DND-41 (cell line): ENCODE data around the gene FNBP1.
"Not testable (repeated sequence)": the region's sequence is repeated elsewhere in the genome, so short reads cannot be mapped to it uniquely, and the experiment has no call there.

Source experiments
- ATAC-seq: fragments of 200-7000 bp; cut with Tn5 transposase; 3 replicates; pipeline ENCODE4 v1.9.1; 2021; ENCODE audit warnings: low read depth; ENCODE audit not compliant: insufficient read depth
- DNase-seq: peaks from one replicate; pipeline ENCODE4 v3.0.0-alpha.2; 2020
- H2AFZ ChIP-seq: 2 replicates; pipeline ENCODE4 v1.6.0; 2012; ENCODE audit warnings: low read depth, low read length
- H3K27ac ChIP-seq: 2 replicates; pipeline ENCODE4 v1.5.1; 2012; ENCODE audit warnings: low read length, inconsistent platforms
- H3K27me3 ChIP-seq: fragments of 200-600 bp; sonication (generic); 2 replicates; pipeline ENCODE4 v1.6.0; 2012; ENCODE audit warnings: low read length, mild to moderate bottlenecking, inconsistent platforms; ENCODE audit not compliant: insufficient read depth, poor library complexity
- H3K36me3 ChIP-seq: 2 replicates; pipeline ENCODE4 v1.5.1; 2012; ENCODE audit warnings: low read length, inconsistent platforms; ENCODE audit not compliant: insufficient read depth
- H3K4me1 ChIP-seq: 2 replicates; pipeline ENCODE4 v1.5.1; 2012; ENCODE audit warnings: mild to moderate bottlenecking, low read length; ENCODE audit not compliant: insufficient read depth
- H3K4me2 ChIP-seq: 2 replicates; pipeline ENCODE4 v1.6.0; 2012; ENCODE audit warnings: mild to moderate bottlenecking, moderate library complexity, low read length, inconsistent platforms; ENCODE audit not compliant: insufficient read depth
- H3K4me3 ChIP-seq, 2 experiments: fragments of 200-600 bp in 1 of 2; shearing (Covaris generic) in 1 of 2; 2 replicates each; pipeline ENCODE4 v1.5.1; 2012 to 2016; ENCODE audit warnings: inconsistent platforms in 2 of 2, low read length in 2 of 2, mild to moderate bottlenecking in 2 of 2, low read depth in 1 of 2, moderate library complexity in 1 of 2
- H3K79me2 ChIP-seq: 2 replicates; pipeline ENCODE4 v1.6.0; 2012; ENCODE audit warnings: low read length, inconsistent platforms; ENCODE audit not compliant: insufficient read depth
- H3K9ac ChIP-seq: 2 replicates; pipeline ENCODE4 v1.6.0; 2012; ENCODE audit warnings: low read depth, mild to moderate bottlenecking, inconsistent platforms, low read length, moderate library complexity
- H3K9me3 ChIP-seq: 2 replicates; pipeline ENCODE4 v1.5.1; 2012; ENCODE audit warnings: low read length, moderate library complexity, mild to moderate bottlenecking, inconsistent platforms; ENCODE audit not compliant: insufficient read depth, severe bottlenecking
- H4K20me1 ChIP-seq: 2 replicates; pipeline ENCODE4 v1.6.0; 2012; ENCODE audit warnings: low read length; ENCODE audit not compliant: insufficient read depth
- EZH2 ChIP-seq: IDR thresholded peaks from 3 replicates; pipeline ENCODE4 v1.6.1; 2012; ENCODE audit warnings: borderline replicate concordance, low read depth, mild to moderate bottlenecking, moderate library complexity, low read length, inconsistent platforms; ENCODE audit not compliant: severe bottlenecking
- TF ChIP-seq, protein P1 (sequence below): IDR thresholded peaks from 2 replicates; pipeline ENCODE4 v1.5.1; 2012; ENCODE audit warnings: borderline replicate concordance, low read length, moderate library complexity, mild to moderate bottlenecking; ENCODE audit not compliant: poor library complexity, severe bottlenecking; ENCODE audit errors: extremely low read depth

The FNBP1 gene

DNA sequence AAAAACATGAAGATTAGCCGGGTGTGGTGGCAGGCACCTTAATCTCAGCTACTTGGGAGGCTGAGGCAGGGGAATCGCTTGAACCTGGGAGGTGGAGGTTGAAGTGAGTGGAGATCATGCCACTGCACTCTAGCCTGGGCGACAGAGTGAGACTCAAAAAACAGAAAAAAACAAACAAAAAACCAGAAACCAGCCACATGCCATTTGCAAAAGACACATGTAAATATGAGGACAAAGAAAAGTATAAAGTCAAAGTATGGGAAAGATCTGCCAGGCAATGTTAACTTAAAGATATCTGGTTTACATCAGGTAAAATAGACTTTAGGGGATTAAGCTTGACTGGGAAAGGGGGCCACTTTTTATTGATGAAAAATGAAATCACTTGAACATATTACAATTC is 90.7 kb downstream of the FNBP1 start:
- H3K4me2 ChIP-seq, result no peak overlapping the region
- H3K4me3 ChIP-seq, result no peak overlapping the region
- H3K9me3 ChIP-seq, result no peaks in the 10 kb centered on the region
- H3K4me1 ChIP-seq, result peaks cover 40% of the 10 kb centered on the region
- no peaks in the 10 kb centered on the region for H3K27me3 ChIP-seq
- H2AFZ ChIP-seq, result no peak overlapping the region
- H4K20me1 ChIP-seq, result no peaks in the 10 kb centered on the region
- TF ChIP-seq EZH2, result no peak
- TF ChIP-seq, protein P1, sequence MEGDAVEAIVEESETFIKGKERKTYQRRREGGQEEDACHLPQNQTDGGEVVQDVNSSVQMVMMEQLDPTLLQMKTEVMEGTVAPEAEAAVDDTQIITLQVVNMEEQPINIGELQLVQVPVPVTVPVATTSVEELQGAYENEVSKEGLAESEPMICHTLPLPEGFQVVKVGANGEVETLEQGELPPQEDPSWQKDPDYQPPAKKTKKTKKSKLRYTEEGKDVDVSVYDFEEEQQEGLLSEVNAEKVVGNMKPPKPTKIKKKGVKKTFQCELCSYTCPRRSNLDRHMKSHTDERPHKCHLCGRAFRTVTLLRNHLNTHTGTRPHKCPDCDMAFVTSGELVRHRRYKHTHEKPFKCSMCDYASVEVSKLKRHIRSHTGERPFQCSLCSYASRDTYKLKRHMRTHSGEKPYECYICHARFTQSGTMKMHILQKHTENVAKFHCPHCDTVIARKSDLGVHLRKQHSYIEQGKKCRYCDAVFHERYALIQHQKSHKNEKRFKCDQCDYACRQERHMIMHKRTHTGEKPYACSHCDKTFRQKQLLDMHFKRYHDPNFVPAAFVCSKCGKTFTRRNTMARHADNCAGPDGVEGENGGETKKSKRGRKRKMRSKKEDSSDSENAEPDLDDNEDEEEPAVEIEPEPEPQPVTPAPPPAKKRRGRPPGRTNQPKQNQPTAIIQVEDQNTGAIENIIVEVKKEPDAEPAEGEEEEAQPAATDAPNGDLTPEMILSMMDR, result no peak
- H3K9ac ChIP-seq, result no peak overlapping the region
- H3K79me2 ChIP-seq, result peaks cover 93% of the 10 kb centered on the region
- DNase-seq (no peak), ATAC-seq (no peak)
- peaks cover 96% of the 10 kb centered on the region for H3K36me3 ChIP-seq
- no peak overlapping the region for H3K27ac ChIP-seq

DNA sequence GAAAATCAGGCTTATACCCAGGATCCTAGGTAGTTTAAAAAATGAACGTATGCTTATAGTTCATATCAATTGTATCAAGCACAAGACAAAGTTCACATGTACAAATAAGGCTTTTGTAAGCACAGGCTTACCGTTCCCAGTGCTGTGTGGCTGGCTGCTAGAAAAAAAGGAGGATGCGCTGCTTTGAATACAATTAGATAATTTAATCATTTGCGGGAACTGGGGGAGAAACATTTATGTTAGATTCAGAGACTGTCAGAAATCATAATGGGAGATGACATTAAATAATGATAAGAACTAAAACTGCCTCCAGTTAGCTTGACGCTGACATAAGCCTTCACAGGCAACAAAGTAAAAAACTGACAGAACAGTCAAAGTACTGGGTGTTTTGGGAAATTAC is 93.2 kb downstream of the FNBP1 start:
- Histone ChIP-seq H3K36me3 (peaks cover 92% of the 10 kb centered on the region), H3K79me2 (peaks cover 83% of the 10 kb centered on the region), H3K4me3 (no peak overlapping the region), H2AFZ (no peak overlapping the region), H4K20me1 (no peaks in the 10 kb centered on the region), H3K27me3 (no peaks in the 10 kb centered on the region), H3K4me2 (no peak overlapping the region), H3K9ac (no peak overlapping the region), H3K4me1 (peaks cover 61% of the 10 kb centered on the region), H3K27ac (peak overlapping the region; percentile 26), H3K9me3 (no peaks in the 10 kb centered on the region)
- DNase-seq (no peak), ATAC-seq (no peak)
- no peak for TF ChIP-seq EZH2
- TF ChIP-seq, protein P1, result no peak

DNA sequence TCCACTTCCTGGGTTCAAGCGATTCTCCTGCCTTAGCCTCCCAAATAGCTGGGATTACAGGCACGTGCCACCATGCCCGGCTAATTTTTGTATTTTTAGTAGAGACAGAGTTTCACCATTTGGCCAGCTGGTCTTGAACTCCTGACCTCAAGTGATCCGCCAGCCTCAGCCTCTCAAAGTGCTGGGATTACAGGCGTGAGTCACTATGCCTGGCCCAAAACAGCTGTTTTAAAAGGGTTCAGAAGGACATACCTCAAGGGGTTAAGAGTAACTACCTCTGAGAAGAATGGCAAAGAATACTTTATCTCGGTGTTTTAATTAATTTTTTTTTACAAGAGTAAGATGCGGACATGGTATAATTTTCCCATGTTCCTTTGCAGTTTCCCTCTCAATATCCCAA is 94.4 kb downstream of the FNBP1 start:
- H2AFZ ChIP-seq, H3K9ac ChIP-seq, H3K9me3 ChIP-seq, H3K4me2 ChIP-seq, H4K20me1 ChIP-seq, ATAC-seq, H3K27me3 ChIP-seq, H3K4me3 ChIP-seq, DNase-seq: not testable (repeated sequence)
- H3K36me3 ChIP-seq, result peaks cover 93% of the 10 kb centered on the region
- H3K4me1 ChIP-seq, result peaks cover 63% of the 10 kb centered on the region
- H3K27ac ChIP-seq, result peak overlapping the region; percentile 59
- peaks cover 82% of the 10 kb centered on the region for H3K79me2 ChIP-seq

DNA sequence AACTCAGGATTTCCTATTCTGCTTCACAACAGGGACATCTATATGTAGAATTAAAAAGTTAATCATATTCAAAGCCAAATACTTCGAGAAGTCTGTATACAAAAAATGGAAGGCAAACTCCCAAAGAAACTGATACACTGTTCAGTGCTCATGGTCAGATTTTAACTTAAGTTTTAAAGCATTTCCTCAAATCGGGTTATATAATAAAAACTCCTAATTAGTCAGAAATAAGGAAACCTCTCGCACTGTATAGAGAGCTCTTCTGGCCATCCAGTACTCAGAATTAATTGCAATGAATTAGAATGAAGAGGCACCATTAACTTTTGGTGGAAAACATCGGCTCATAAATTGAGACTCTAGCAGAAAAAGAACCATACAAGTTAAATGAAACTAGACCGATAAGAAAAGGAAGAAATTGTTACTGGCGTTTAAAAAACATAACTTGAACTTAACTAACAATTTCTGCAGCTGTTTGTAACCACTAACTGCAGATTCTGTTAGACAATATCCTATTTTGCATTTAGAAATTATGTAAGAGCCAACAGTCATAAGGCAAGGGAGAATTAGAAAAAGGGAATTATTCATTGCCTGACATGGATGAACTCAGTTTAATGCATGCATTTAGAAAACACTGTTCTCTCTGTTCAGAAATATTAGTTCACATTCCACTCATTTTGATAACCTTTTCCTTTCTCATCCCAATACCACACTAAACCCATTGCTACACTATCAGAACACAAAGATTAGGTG is 96.6 kb downstream of the FNBP1 start:
- H2AFZ ChIP-seq, result no peak overlapping the region
- peak overlapping the region; percentile 12; the same call in 1 of the 2 replicates for H3K9ac ChIP-seq
- peaks cover 63% of the 10 kb centered on the region for H3K4me1 ChIP-seq
- H4K20me1 ChIP-seq, result no peaks in the 10 kb centered on the region
- H3K27me3 ChIP-seq, result no peaks in the 10 kb centered on the region
- H3K36me3 ChIP-seq, result peaks cover 91% of the 10 kb centered on the region
- peak overlapping the region; percentile 87 for H3K27ac ChIP-seq
- peaks cover 81% of the 10 kb centered on the region for H3K79me2 ChIP-seq
- no peak for TF ChIP-seq EZH2
- TF ChIP-seq, protein P1, result no peak
- no peak for DNase-seq
- H3K4me3 ChIP-seq, result no peak overlapping the region
- no peak for ATAC-seq
- no peak overlapping the region for H3K4me2 ChIP-seq
- H3K9me3 ChIP-seq, result peaks cover 15% of the 10 kb centered on the region
